WTC11 (cell line): Measurements from ENCODE around the gene MTUS2. TPM values are rescaled to one million over a fixed set of nuclear protein-coding genes. Genes with fewer than 3 reads are reported as not detected.

Source experiments
- ATAC-seq: fragments of 200-7000 bp; cut with Tn5 transposase; 2 replicates; pipeline ENCODE4 v1.10.0; 2021; ENCODE audit warnings: mild to moderate bottlenecking, moderate library complexity
- CTCF ChIA-PET: fragments of 300-600 bp; sonication (Branson Sonifier 250); formaldehyde crosslinking; loops from one replicate; lab custom pipeline; 2021; ENCODE audit warnings: antibody characterized with exemption; lab: Charles Lee
- POLR2A ChIA-PET: fragments of 350-600 bp; sonication (Branson Sonifier 250); formaldehyde crosslinking; loops from one replicate; lab custom pipeline; 2021; ENCODE audit warnings: antibody characterized with exemption; lab: Charles Lee
- DNase-seq: peaks from one replicate; pipeline ENCODE4 v3.0.0; 2021; ENCODE audit warnings: low spot score
- H3K27ac Mint-ChIP-seq: 2 replicates; pipeline ENCODE4 v1.8.0; 2021; ENCODE audit warnings: mixed read lengths
- H3K27me3 Mint-ChIP-seq: 2 replicates; pipeline ENCODE4 v1.8.0; 2021; ENCODE audit warnings: low read depth, mild to moderate bottlenecking, moderate library complexity, mixed read lengths
- H3K36me3 Mint-ChIP-seq: 2 replicates; pipeline ENCODE4 v1.8.0; 2021; ENCODE audit warnings: mixed read lengths
- H3K4me1 Mint-ChIP-seq: 2 replicates; pipeline ENCODE4 v1.8.0; 2022; ENCODE audit warnings: mixed read lengths
- H3K4me3 Mint-ChIP-seq: 2 replicates; pipeline ENCODE4 v1.8.0; 2021; ENCODE audit warnings: mild to moderate bottlenecking, moderate library complexity, mixed read lengths
- H3K9me3 Mint-ChIP-seq: 2 replicates; pipeline ENCODE4 v1.8.0; 2021; ENCODE audit warnings: mixed read lengths
- AFF4 ChIP-seq: sonication (generic); formaldehyde crosslinking; IDR thresholded peaks from 2 replicates; pipeline ENCODE4 v1.8.1; 2023; ENCODE audit warnings: mild to moderate bottlenecking, missing genetic modification reagents, borderline replicate concordance
- AR ChIP-seq: fragments of 250-450 bp; sonication (Bioruptor Pico); IDR thresholded peaks from 2 replicates; pipeline ENCODE4 v1.9.0; 2021; ENCODE audit warnings: mild to moderate bottlenecking
- ARID4B ChIP-seq: sonication (generic); formaldehyde crosslinking; IDR thresholded peaks from 2 replicates; pipeline ENCODE4 v1.8.0; 2023; ENCODE audit warnings: missing genetic modification reagents, mild to moderate bottlenecking, borderline replicate concordance
- ATF6 ChIP-seq: sonication (generic); formaldehyde crosslinking; IDR thresholded peaks from 2 replicates; pipeline ENCODE4 v1.8.1; 2023; ENCODE audit warnings: mild to moderate bottlenecking, missing genetic modification reagents
- E2F4 ChIP-seq: sonication (generic); formaldehyde crosslinking; IDR thresholded peaks from 2 replicates; pipeline ENCODE4 v1.8.1; 2022; ENCODE audit warnings: low read depth, mild to moderate bottlenecking, moderate library complexity, missing genetic modification reagents, borderline replicate concordance
- E2F5 ChIP-seq: sonication (generic); formaldehyde crosslinking; IDR thresholded peaks from 2 replicates; pipeline ENCODE4 v1.8.1; 2022; ENCODE audit warnings: mild to moderate bottlenecking, moderate library complexity, missing genetic modification reagents
- ESRRA ChIP-seq: sonication (generic); formaldehyde crosslinking; IDR thresholded peaks from 2 replicates; pipeline ENCODE4 v1.8.1; 2022; ENCODE audit warnings: mild to moderate bottlenecking, missing genetic modification reagents, borderline replicate concordance
- HMGA2 ChIP-seq: fragments of 250-450 bp; sonication (Bioruptor Pico); IDR thresholded peaks from 2 replicates; pipeline ENCODE4 v1.4.0; 2021; ENCODE audit warnings: mild to moderate bottlenecking, moderate library complexity
- JAZF1 ChIP-seq: fragments of 250-450 bp; sonication (Bioruptor Pico); IDR thresholded peaks from 2 replicates; pipeline ENCODE4 v1.9.0; 2021; ENCODE audit warnings: moderate library complexity, mild to moderate bottlenecking, inconsistent platforms
- MXD4 ChIP-seq: fragments of 250-450 bp; sonication (Bioruptor Pico); IDR thresholded peaks from 2 replicates; pipeline ENCODE4 v1.8.0; 2021; ENCODE audit warnings: mild to moderate bottlenecking, moderate library complexity, borderline replicate concordance
- OVOL2 ChIP-seq: fragments of 250-450 bp; sonication (Bioruptor Pico); IDR thresholded peaks from 2 replicates; pipeline ENCODE4 v1.9.0; 2021; ENCODE audit warnings: mild to moderate bottlenecking, borderline replicate concordance
- ZNF121 ChIP-seq: sonication (generic); formaldehyde crosslinking; IDR thresholded peaks from 2 replicates; pipeline ENCODE4 v1.8.0; 2023; ENCODE audit warnings: missing genetic modification reagents
- ZNF219 ChIP-seq: sonication (generic); formaldehyde crosslinking; IDR thresholded peaks from 2 replicates; pipeline ENCODE4 v1.8.0; 2023; ENCODE audit warnings: missing genetic modification reagents, mild to moderate bottlenecking, borderline replicate concordance
- total RNA-seq: library from RNA; stranded (reverse); gene quantifications from 3 replicates; pipeline ENCODE4 v1.2.3, GENCODE V29; 2021

Gene MTUS2
- total RNA-seq, 1 experiment from 2014 or later: 0.22 TPM

GRCh38 chr13:29266756-29267733 lies 446.9 kb downstream of the MTUS2 start (continued):
- TF ChIP-seq AR (CRISPR knock-in tag): no peak
- TF ChIP-seq HMGA2: no peak
- TF ChIP-seq ZNF121 (CRISPR knock-in tag): no peak
- TF ChIP-seq JAZF1 (CRISPR knock-in tag): no peak
- TF ChIP-seq ZNF219 (CRISPR knock-in tag): no peak
- no peak for TF ChIP-seq ARID4B (CRISPR knock-in tag)
- TF ChIP-seq ATF6 (CRISPR knock-in tag): no peak
- TF ChIP-seq MXD4 (CRISPR knock-in tag): no peak
- no peak for TF ChIP-seq AFF4

- H3K9me3 Mint-ChIP-seq: peaks cover 4% of the 10 kb centered on the region
- no peak overlapping the region for H3K27ac Mint-ChIP-seq
- ATAC-seq: no peak
- H3K36me3 Mint-ChIP-seq: no peaks in the 10 kb centered on the region
- H3K4me3 Mint-ChIP-seq: no peak overlapping the region
- no peak for DNase-seq
- H3K4me1 Mint-ChIP-seq: peaks cover 4% of the 10 kb centered on the region
- POLR2A ChIA-PET: no interaction called here
- H3K27me3 Mint-ChIP-seq: no peaks in the 10 kb centered on the region
- TF ChIP-seq OVOL2 (CRISPR knock-in tag): no peak
- TF ChIP-seq E2F4 (CRISPR knock-in tag): no peak
- no peak for TF ChIP-seq ESRRA (CRISPR knock-in tag)
- TF ChIP-seq E2F5 (CRISPR knock-in tag): no peak
- CTCF ChIA-PET: no interaction called here
Observed at GRCh38 chr13:29270271-29270985, 450.3 kb downstream of the MTUS2 start.
